ENCODE data around the gene USP54.

Gene USP54

GRCh38 chr10:73460897-73461296 lies 130.2 kb downstream of the USP54 start:
- DNase-seq = no peak

DNA sequence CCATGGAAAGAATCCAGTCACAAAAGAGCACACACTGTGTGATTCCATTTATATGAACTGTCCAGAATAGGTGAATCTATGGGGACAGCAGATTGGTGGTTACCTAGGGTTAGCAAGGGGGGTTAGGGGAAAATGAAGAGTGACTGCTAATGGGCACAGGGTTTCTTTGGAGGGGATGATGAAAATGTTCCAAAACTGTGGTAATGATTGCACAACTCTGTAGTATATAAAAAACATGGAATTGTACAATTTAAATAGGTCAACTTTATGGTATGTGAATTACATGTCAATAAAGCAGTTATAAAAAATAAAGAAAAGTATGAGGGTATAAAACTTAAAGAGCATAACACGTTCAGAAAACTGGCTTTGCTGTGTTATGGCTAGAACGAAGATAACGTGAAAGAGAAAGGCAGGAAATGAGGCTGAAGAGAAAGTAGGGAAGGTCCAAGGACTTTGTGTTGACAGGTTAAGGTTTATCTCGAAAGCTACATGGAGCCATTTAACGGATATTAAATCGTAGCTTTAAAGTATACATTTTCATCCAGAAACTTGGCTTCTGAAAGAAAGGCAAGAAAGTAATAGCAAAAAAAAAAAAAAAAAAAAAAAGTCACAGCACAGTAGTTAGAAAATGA lies 131.3 kb downstream of the USP54 start:
- no peak for DNase-seq

DNA sequence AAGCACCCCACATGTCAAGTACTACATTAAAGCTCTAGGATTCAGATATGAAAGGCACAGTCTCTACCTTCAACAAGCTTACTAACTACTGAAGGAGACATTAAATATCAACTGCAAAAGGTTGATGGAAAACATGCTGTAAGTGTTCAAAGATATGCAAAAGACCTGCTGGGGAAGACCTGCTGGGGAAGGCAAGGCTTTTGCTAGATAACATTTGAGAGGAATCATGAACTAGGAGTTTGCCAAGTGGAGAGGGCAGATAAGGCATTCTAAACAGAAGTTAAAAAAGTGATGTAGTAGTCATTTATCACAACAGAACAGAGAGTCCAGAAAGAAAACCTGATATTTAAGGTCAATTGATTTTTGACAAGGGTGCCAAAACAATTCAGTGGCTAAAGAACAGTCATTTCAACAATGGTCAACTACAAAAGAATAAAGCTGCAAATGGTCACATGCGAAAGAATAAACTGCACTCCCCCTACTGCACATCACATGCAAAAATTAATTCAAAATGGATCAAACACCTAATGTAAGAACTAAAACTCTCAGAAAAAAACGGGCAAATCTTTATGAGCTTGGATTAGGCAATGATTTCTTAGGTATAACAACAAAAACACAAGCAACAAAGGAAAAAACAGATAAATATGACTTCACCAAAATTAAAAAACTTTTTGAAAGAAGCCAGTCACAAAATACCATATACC lies 134.8 kb downstream of the USP54 start:
- DNase-seq = no peak

DNA sequence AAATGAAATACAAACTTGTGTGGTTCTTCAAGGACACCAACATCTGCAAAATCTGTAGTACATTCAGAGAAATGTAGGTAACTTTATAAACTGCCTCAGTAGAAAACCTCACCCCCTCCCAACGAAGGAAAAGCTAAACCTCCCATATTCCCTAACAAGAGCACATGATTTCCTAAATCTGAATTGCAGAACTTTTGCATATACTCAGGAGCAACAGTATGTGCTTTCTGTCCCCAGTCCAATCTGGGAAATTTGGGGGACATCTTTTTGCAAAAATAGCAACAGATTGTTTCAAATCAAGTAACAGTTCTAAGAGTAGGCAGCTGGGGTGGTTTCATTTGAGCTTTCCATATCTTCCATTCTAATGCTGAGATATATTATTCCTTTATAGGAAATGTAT lies 142.0 kb downstream of the USP54 start:
- DNase-seq = no peak

DNA sequence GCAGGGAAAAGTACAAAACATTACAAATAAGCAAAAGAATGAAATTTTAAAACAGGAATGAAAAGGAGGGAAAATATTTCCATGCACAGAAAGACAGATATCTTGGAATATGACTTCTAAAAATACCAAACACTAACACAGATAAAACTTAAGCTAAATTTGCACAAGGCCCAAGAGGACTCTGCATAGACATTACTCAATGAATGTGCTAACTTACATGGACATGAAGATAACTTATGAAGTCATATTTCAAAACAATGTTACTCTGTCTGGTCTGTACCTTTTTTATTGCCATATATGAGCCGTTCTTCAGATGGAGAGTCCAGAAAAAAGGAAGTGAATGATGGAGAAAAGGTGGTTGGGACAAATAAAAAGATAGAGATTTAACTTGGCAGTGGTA lies 142.8 kb downstream of the USP54 start:
- DNase-seq = no peak
